ENCODE data around the gene MAML1. TPM values are rescaled to one million over a fixed set of nuclear protein-coding genes. Genes with fewer than 3 reads are reported as not detected.
A peak's percentile ranks its signal among the peaks of the same experiment; 100 is the strongest.
"Not testable (repeated sequence)": the region's sequence is repeated elsewhere in the genome, so short reads cannot be mapped to it uniquely, and the experiment has no call there.

The MAML1 gene, protein sequence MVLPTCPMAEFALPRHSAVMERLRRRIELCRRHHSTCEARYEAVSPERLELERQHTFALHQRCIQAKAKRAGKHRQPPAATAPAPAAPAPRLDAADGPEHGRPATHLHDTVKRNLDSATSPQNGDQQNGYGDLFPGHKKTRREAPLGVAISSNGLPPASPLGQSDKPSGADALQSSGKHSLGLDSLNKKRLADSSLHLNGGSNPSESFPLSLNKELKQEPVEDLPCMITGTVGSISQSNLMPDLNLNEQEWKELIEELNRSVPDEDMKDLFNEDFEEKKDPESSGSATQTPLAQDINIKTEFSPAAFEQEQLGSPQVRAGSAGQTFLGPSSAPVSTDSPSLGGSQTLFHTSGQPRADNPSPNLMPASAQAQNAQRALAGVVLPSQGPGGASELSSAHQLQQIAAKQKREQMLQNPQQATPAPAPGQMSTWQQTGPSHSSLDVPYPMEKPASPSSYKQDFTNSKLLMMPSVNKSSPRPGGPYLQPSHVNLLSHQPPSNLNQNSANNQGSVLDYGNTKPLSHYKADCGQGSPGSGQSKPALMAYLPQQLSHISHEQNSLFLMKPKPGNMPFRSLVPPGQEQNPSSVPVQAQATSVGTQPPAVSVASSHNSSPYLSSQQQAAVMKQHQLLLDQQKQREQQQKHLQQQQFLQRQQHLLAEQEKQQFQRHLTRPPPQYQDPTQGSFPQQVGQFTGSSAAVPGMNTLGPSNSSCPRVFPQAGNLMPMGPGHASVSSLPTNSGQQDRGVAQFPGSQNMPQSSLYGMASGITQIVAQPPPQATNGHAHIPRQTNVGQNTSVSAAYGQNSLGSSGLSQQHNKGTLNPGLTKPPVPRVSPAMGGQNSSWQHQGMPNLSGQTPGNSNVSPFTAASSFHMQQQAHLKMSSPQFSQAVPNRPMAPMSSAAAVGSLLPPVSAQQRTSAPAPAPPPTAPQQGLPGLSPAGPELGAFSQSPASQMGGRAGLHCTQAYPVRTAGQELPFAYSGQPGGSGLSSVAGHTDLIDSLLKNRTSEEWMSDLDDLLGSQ
- total RNA-seq (5.1 and 6.4 TPM in 2 replicates), polyA plus RNA-seq (7.3 and 7.5 TPM in 2 replicates), polyA minus RNA-seq (ENCODE audit: low replicate concordance) (46.3 and 50.6 TPM in 2 replicates)
- 11.7 and 14.3 TPM in 2 replicates for polyA plus RNA-seq (2012)

- H3K36me3 ChIP-seq (ENCODE audit: control insufficient read depth, insufficient read depth, low read length): peaks cover 5% of the 10 kb centered on the region
- peaks cover 3% of the 10 kb centered on the region for H3K4me1 ChIP-seq (ENCODE audit: control insufficient read depth, extremely low read depth, insufficient read depth, low read length)
- H3K9ac ChIP-seq (ENCODE audit: insufficient read depth, low read length): peak within 1 kb of the TSS; percentile 84
- no peaks in the 10 kb centered on the region for H3K27me3 ChIP-seq (ENCODE audit: control insufficient read depth, insufficient read depth, low read length)
- H3K27ac ChIP-seq (ENCODE audit: insufficient read depth, low read length): peak within 1 kb of the TSS; percentile 75
- H3K4me2 ChIP-seq (ENCODE audit: extremely low read depth, insufficient read depth, low read length): peak within 1 kb of the TSS; percentile 83
- H2AFZ ChIP-seq (ENCODE audit: low read length): no peak within 1 kb of the TSS
- H3K79me2 ChIP-seq (ENCODE audit: control insufficient read depth, insufficient read depth, low read length): peaks cover 45% of the 10 kb centered on the region
- no peak for TF ChIP-seq EZH2 (IDR thresholded peaks at IDR 0.05; ENCODE audit: low read length, missing control alignments)
- TF ChIP-seq, protein P1, sequence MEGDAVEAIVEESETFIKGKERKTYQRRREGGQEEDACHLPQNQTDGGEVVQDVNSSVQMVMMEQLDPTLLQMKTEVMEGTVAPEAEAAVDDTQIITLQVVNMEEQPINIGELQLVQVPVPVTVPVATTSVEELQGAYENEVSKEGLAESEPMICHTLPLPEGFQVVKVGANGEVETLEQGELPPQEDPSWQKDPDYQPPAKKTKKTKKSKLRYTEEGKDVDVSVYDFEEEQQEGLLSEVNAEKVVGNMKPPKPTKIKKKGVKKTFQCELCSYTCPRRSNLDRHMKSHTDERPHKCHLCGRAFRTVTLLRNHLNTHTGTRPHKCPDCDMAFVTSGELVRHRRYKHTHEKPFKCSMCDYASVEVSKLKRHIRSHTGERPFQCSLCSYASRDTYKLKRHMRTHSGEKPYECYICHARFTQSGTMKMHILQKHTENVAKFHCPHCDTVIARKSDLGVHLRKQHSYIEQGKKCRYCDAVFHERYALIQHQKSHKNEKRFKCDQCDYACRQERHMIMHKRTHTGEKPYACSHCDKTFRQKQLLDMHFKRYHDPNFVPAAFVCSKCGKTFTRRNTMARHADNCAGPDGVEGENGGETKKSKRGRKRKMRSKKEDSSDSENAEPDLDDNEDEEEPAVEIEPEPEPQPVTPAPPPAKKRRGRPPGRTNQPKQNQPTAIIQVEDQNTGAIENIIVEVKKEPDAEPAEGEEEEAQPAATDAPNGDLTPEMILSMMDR (conservative IDR thresholded peaks at IDR 0.05 in 1 of 2, IDR thresholded peaks at IDR 0.05 in 1 of 2; ENCODE audit: low read depth in 1 of 2, low read length in 2 of 2): no peak
- no peaks in the 10 kb centered on the region for H3K9me3 ChIP-seq (ENCODE audit: control insufficient read depth, insufficient read depth, low read depth, low read length)
- H3K4me3 ChIP-seq (replicated peaks in 1 of 4; ENCODE audit: control extremely low read depth in 1 of 4, insufficient read depth in 1 of 4, low read depth in 3 of 4, low read length in 4 of 4): peak within 1 kb of the TSS; percentile 77 to 91 (median 80)
- DNase-seq (ENCODE audit: low read depth in 2 of 2): peak; percentile 100
- H4K20me1 ChIP-seq (ENCODE audit: control insufficient read depth, extremely low read depth, insufficient read depth, low read length): no peaks in the 10 kb centered on the region
Measured at GRCh38 chr5:179732412-179732917, at the start of gene MAML1. Gene MAML1, plus strand, starts transcription at chr5:179732822. Its CDS starts 291 bp downstream, at chr5:179733113.

DNA sequence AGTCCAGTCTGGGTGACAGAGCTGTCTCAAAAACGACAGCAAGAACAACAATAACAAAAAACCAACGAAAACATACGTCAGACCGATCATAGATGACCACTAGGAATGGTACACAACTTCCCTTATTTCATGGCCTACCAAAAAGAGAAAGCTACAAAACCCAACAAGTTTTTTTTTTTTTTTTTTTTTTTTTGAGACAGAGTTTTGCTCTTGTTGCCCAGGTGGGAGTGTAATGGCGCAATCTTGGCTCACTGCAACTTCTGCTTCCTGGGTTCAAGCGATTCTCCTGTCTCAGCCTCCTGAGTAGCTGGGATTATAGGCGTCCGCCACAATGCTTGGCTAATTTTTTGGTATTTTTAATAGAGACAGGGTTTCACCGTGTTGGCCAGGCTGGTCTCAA, 43.4 kb upstream of the MAML1 start:
- H3K4me1 ChIP-seq (ENCODE audit: control insufficient read depth, extremely low read depth, insufficient read depth, low read length); H3K79me2 ChIP-seq (ENCODE audit: control insufficient read depth, insufficient read depth, low read length); H3K27me3 ChIP-seq (ENCODE audit: control insufficient read depth, insufficient read depth, low read length); DNase-seq (ENCODE audit: low read depth in 2 of 2); H3K4me2 ChIP-seq (ENCODE audit: extremely low read depth, insufficient read depth, low read length); H3K36me3 ChIP-seq (ENCODE audit: control insufficient read depth, insufficient read depth, low read length); H3K9ac ChIP-seq (ENCODE audit: insufficient read depth, low read length); H3K27ac ChIP-seq (ENCODE audit: insufficient read depth, low read length); H3K4me3 ChIP-seq (replicated peaks in 1 of 4; ENCODE audit: control extremely low read depth in 1 of 4, insufficient read depth in 1 of 4, low read depth in 3 of 4, low read length in 4 of 4); H4K20me1 ChIP-seq (ENCODE audit: control insufficient read depth, extremely low read depth, insufficient read depth, low read length); H3K9me3 ChIP-seq (ENCODE audit: control insufficient read depth, insufficient read depth, low read depth, low read length); H2AFZ ChIP-seq (ENCODE audit: low read length): not testable (repeated sequence)

- Histone ChIP-seq H4K20me1 (ENCODE audit: control insufficient read depth, extremely low read depth, insufficient read depth, low read length) (no peaks in the 10 kb centered on the region), H3K36me3 (ENCODE audit: control insufficient read depth, insufficient read depth, low read length) (no peaks in the 10 kb centered on the region), H3K4me2 (ENCODE audit: extremely low read depth, insufficient read depth, low read length) (no peak overlapping the region), H3K4me1 (ENCODE audit: control insufficient read depth, extremely low read depth, insufficient read depth, low read length) (peaks cover 2% of the 10 kb centered on the region), H3K27ac (ENCODE audit: insufficient read depth, low read length) (no peak overlapping the region), H3K27me3 (ENCODE audit: control insufficient read depth, insufficient read depth, low read length) (no peaks in the 10 kb centered on the region), H3K9ac (ENCODE audit: insufficient read depth, low read length) (no peak overlapping the region), H3K9me3 (ENCODE audit: control insufficient read depth, insufficient read depth, low read depth, low read length) (no peaks in the 10 kb centered on the region), H3K79me2 (ENCODE audit: control insufficient read depth, insufficient read depth, low read length) (peaks cover 8% of the 10 kb centered on the region), H3K4me3 (replicated peaks in 1 of 4; ENCODE audit: control extremely low read depth in 1 of 4, insufficient read depth in 1 of 4, low read depth in 3 of 4, low read length in 4 of 4) (no peak overlapping the region), H2AFZ (ENCODE audit: low read length) (no peak overlapping the region)
- DNase-seq (ENCODE audit: low read depth in 2 of 2): no peak
- no peak for TF ChIP-seq EZH2 (IDR thresholded peaks at IDR 0.05; ENCODE audit: low read length, missing control alignments)
- TF ChIP-seq, protein P1 (conservative IDR thresholded peaks at IDR 0.05 in 1 of 2, IDR thresholded peaks at IDR 0.05 in 1 of 2; ENCODE audit: low read depth in 1 of 2, low read length in 2 of 2): no peak
Measured at GRCh38 chr5:179694561-179694960, 38.1 kb upstream of the MAML1 start.
